ENCODE results near the gene CCDC9B.

The CCDC9B gene

DNA sequence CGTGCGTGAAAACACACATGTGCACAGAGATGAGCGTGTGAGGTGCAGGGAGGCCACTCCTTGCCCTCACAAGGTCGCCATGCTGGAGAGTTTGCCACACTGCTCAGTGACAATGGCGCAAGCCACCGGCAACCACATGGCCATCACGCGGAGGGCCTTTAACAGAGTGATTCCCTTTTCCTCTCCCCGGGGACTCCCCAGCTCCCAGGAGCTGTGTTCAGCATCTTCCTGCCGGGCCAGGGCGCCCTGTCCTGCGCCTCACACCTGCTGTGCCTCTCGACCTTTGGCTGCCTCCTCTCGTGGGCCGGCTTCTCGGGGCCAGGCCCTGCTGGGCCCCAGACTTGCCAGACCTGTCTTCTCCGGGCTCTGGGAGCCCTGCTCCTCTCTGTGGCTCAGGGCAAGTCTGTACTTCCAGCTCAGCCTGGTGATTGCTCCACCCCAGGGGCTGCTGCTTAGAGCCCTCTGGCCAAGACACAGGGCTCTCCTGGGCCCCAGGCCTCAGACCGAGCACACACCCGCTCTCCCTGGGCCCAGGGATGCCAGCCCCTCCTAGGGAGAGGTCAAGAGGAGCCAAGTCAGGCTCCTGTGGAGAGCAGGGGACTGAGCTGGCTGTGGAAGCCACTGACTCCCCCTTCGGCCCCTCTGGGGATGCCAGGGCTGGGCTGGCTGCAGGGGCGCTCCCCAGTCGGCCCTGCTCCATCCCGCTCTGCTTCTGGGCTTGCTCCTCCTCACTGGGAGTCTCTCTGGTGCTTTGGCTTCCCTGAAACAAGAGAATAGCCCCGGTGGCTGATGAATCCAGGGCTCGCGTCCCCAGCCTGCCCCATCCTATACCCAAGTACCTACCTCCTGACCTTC, 5.6 kb downstream of the CCDC9B start:
- Histone ChIP-seq H3K4me1 (ENCODE audit: control insufficient read depth, insufficient read depth, low read length, poor library complexity, severe bottlenecking) (peaks cover 53% of the 10 kb centered on the region), H3K36me3 (ENCODE audit: control insufficient read depth, insufficient read depth, low read length) (peaks cover 15% of the 10 kb centered on the region), H3K27ac (ENCODE audit: low read depth, low read length, severe bottlenecking) (no peak overlapping the region), H3K4me3 (ENCODE audit: extremely low read depth, insufficient read depth, low read length, poor library complexity, severe bottlenecking) (no peak overlapping the region), H3K9me3 (ENCODE audit: control insufficient read depth, low read length) (no peaks in the 10 kb centered on the region)
- WGBS, 2 experiments (ENCODE audit: insufficient coverage in 2 of 2) = 87 to 88% methylated on average over 13 to 24 of the region's 26 CpGs

DNA sequence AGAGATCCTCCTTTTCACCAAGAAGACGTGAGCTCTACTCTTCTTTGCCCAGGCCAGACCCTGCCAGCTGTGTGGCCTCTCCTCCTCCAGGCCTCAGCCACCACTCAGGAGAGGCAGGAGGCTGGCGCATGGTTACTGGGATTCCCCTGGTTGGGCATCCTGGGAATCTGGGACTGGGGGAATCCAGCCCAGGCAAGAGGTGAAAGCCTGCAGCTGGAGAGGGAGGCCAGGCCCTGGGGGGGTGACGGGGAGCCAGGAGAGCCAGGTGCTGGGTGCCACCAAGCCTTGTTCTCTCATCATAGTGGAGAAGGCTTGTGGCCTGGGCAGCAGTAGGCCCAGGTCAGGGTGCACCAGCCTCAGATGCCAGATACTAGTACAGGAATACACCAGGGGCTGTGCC, 6.2 kb downstream of the CCDC9B start:
- 94 to 95% methylated on average over 2 of the region's 3 CpGs for WGBS, 2 experiments (ENCODE audit: insufficient coverage in 2 of 2)
- Histone ChIP-seq H3K9me3 (ENCODE audit: control insufficient read depth, low read length) (no peaks in the 10 kb centered on the region), H3K4me3 (ENCODE audit: extremely low read depth, insufficient read depth, low read length, poor library complexity, severe bottlenecking) (no peak overlapping the region), H3K36me3 (ENCODE audit: control insufficient read depth, insufficient read depth, low read length) (peaks cover 21% of the 10 kb centered on the region), H3K4me1 (ENCODE audit: control insufficient read depth, insufficient read depth, low read length, poor library complexity, severe bottlenecking) (peaks cover 53% of the 10 kb centered on the region), H3K27ac (ENCODE audit: low read depth, low read length, severe bottlenecking) (peak overlapping the region; percentile 66)

DNA sequence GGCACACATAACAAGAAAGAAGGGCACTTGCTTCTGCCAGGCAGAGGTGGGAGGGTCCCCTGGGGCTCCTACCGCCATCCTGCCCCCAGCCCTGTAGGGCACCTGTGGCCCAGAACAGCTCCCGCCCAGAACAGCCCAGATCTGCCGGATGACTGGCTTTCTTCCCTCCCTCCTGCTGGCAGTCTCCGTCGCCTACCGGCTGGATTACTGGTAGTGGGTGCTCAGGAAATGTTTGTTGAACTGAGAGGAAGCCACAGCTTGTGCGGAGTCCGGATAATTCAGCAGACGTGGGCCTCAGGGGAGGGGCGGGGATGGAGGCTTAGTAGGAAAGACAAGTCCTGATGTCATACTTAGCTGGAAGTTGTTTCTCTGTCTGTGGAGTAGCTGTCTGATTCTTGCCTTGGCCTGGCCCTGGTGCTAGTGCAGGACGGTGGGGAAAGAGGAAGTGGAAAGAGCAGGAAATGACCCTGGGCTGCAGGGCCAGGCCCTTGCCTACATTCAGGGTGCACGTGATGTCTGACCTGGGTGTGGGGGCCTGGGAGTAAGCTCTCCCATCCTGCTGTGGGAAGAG, 6.7 kb downstream of the CCDC9B start:
- H3K4me3 ChIP-seq (ENCODE audit: extremely low read depth, insufficient read depth, low read length, poor library complexity, severe bottlenecking) = no peak overlapping the region
- 82 to 83% methylated on average over 7 to 8 of the region's 12 CpGs for WGBS, 2 experiments (ENCODE audit: insufficient coverage in 2 of 2)
- no peaks in the 10 kb centered on the region for H3K9me3 ChIP-seq (ENCODE audit: control insufficient read depth, low read length)
- peak overlapping the region; percentile 66 for H3K27ac ChIP-seq (ENCODE audit: low read depth, low read length, severe bottlenecking)
- H3K36me3 ChIP-seq (ENCODE audit: control insufficient read depth, insufficient read depth, low read length) = peaks cover 24% of the 10 kb centered on the region
- H3K4me1 ChIP-seq (ENCODE audit: control insufficient read depth, insufficient read depth, low read length, poor library complexity, severe bottlenecking) = peaks cover 51% of the 10 kb centered on the region

DNA sequence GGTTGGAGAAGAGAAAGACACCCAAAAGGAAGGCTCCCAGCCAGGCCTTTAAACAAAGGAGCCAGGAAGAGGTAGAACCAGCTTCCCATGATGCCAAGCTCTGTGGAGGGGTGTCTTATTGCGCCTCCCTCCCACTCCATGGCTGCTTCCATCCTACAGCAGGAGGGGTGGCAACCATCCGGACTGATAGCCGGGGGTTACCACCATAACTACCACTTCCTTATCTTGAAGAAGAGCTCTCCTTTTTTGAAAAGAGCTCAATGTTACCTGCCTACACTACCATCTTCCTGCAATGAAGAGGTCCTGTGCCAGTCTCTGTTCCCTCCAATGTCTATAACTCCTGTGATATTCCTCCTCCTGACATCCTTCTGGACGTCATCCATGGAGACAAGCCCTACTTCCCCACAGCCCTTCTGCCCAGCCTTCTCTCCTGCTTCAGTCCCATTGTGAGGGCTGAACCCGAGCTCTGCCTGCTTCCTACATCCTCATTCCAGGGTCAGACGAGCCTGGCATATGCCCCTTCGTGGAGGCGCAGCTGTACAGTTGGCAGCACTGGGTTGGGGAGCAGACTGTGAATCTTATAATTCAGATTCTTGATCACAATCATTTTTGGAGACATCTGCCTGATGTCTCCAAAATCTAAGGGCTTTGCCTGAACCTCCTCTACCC, 8.5 kb downstream of the CCDC9B start:
- H3K4me3 ChIP-seq (ENCODE audit: extremely low read depth, insufficient read depth, low read length, poor library complexity, severe bottlenecking) = no peak overlapping the region
- H3K4me1 ChIP-seq (ENCODE audit: control insufficient read depth, insufficient read depth, low read length, poor library complexity, severe bottlenecking) = peaks cover 57% of the 10 kb centered on the region
- no peak overlapping the region for H3K27ac ChIP-seq (ENCODE audit: low read depth, low read length, severe bottlenecking)
- WGBS, 2 experiments (ENCODE audit: insufficient coverage in 2 of 2) = 81 to 98% methylated on average over 6 to 7 of the region's 8 CpGs
- peaks cover 24% of the 10 kb centered on the region for H3K36me3 ChIP-seq (ENCODE audit: control insufficient read depth, insufficient read depth, low read length)
- no peaks in the 10 kb centered on the region for H3K9me3 ChIP-seq (ENCODE audit: control insufficient read depth, low read length)

DNA sequence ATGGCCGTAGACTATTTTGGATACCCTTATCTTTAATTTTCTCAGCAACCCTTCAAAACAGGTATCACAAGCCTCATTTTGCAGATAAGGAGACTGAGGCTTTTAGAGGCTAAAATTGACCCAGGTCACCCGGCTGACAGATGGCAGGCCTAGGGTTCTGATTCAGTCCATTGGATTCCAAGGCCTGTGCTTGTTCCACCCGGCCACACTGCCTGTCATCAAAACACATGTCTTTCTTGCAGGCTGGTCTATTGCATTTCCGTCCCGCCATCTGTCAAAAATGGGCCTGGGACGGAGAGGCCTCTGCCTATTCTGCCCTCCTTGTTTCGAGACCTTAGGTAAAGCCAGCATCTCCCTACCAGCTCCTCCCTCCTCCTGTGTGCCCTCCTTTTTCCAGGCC, 9.1 kb downstream of the CCDC9B start:
- Histone ChIP-seq H3K36me3 (ENCODE audit: control insufficient read depth, insufficient read depth, low read length) (peaks cover 24% of the 10 kb centered on the region), H3K27ac (ENCODE audit: low read depth, low read length, severe bottlenecking) (no peak overlapping the region), H3K4me3 (ENCODE audit: extremely low read depth, insufficient read depth, low read length, poor library complexity, severe bottlenecking) (no peak overlapping the region), H3K9me3 (ENCODE audit: control insufficient read depth, low read length) (no peaks in the 10 kb centered on the region), H3K4me1 (ENCODE audit: control insufficient read depth, insufficient read depth, low read length, poor library complexity, severe bottlenecking) (peaks cover 62% of the 10 kb centered on the region)
- 90 to 95% methylated on average over 2 to 7 of the region's 7 CpGs for WGBS, 2 experiments (ENCODE audit: insufficient coverage in 2 of 2)

DNA sequence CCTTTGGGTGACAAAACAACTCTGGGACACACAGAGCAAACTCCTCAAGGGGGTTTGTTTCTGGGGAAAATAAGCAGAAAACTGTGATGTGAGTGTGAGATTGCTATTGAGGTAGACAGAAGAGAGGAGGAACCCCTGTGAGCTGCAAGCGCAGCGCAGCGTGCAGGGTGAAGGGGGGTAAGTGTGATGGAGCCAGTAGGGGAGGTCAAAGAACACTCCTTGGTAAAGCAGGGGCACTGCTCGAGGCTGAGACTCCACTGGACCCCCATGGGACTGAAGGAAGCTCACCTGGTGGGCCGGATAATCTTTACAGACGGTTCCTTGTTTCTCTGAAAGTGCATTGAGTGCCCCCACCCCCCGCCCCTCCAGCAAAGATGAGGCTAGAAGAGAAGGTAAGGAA, 9.7 kb downstream of the CCDC9B start:
- Histone ChIP-seq H3K4me1 (ENCODE audit: control insufficient read depth, insufficient read depth, low read length, poor library complexity, severe bottlenecking) (peaks cover 68% of the 10 kb centered on the region), H3K9me3 (ENCODE audit: control insufficient read depth, low read length) (no peaks in the 10 kb centered on the region), H3K4me3 (ENCODE audit: extremely low read depth, insufficient read depth, low read length, poor library complexity, severe bottlenecking) (no peak overlapping the region), H3K36me3 (ENCODE audit: control insufficient read depth, insufficient read depth, low read length) (peaks cover 24% of the 10 kb centered on the region), H3K27ac (ENCODE audit: low read depth, low read length, severe bottlenecking) (no peak overlapping the region)
- 89 to 95% methylated on average over 4 to 6 of the region's 7 CpGs for WGBS, 2 experiments (ENCODE audit: insufficient coverage in 2 of 2)

DNA sequence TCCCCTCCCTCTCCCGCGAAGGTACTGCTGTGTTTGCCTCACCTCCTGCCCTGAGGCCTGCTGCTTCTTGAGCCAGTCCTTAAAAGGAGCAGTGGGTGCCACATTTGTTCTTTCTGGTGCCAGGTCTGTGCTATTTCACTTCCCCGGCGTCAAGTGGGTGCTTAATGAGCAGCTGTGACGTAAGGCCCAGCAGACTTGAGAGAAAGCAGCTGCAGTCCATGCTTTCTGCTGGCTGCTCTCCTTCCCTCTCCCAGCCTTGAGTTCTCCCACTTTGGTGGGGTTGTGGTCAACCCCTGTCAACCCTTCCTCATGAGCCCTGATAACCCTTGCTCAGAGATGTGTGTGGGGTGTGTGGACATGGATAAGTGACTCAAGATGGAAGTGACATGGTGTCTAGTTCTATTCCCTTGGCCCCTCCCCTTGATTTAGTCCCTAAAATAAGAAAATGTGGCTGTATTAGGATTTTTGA, 10.3 kb downstream of the CCDC9B start:
- no peak overlapping the region for H3K4me3 ChIP-seq (ENCODE audit: extremely low read depth, insufficient read depth, low read length, poor library complexity, severe bottlenecking)
- peaks cover 24% of the 10 kb centered on the region for H3K36me3 ChIP-seq (ENCODE audit: control insufficient read depth, insufficient read depth, low read length)
- H3K27ac ChIP-seq (ENCODE audit: low read depth, low read length, severe bottlenecking) = no peak overlapping the region
- 68 to 86% methylated on average over 5 of the region's 5 CpGs for WGBS, 2 experiments (ENCODE audit: insufficient coverage in 2 of 2)
- H3K4me1 ChIP-seq (ENCODE audit: control insufficient read depth, insufficient read depth, low read length, poor library complexity, severe bottlenecking) = peaks cover 71% of the 10 kb centered on the region
- no peaks in the 10 kb centered on the region for H3K9me3 ChIP-seq (ENCODE audit: control insufficient read depth, low read length)

DNA sequence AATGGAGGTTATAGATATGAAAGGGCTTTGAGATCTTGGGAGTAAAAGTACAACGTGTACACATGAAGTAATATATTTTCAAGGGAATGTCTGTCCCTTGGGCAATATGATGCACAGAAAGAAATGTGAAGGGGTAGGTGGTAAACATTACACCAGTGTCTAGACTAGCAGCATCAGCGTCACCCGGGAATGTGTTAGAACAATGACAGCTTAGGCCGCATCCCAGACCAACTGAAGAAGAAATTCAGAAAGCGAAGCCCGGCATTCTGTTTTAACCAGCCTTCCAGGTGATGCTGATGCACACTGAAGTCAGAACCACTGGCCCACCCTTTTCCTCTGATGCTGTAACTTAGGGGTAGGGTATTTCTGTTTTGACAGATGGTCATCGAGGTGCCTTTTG, 10.9 kb downstream of the CCDC9B start:
- no peak overlapping the region for H3K4me3 ChIP-seq (ENCODE audit: extremely low read depth, insufficient read depth, low read length, poor library complexity, severe bottlenecking)
- H3K9me3 ChIP-seq (ENCODE audit: control insufficient read depth, low read length) = no peaks in the 10 kb centered on the region
- H3K27ac ChIP-seq (ENCODE audit: low read depth, low read length, severe bottlenecking) = no peak overlapping the region
- H3K4me1 ChIP-seq (ENCODE audit: control insufficient read depth, insufficient read depth, low read length, poor library complexity, severe bottlenecking) = peaks cover 67% of the 10 kb centered on the region
- 93 to 95% methylated on average over 6 to 7 of the region's 7 CpGs for WGBS, 2 experiments (ENCODE audit: insufficient coverage in 2 of 2)
- peaks cover 24% of the 10 kb centered on the region for H3K36me3 ChIP-seq (ENCODE audit: control insufficient read depth, insufficient read depth, low read length)

DNA sequence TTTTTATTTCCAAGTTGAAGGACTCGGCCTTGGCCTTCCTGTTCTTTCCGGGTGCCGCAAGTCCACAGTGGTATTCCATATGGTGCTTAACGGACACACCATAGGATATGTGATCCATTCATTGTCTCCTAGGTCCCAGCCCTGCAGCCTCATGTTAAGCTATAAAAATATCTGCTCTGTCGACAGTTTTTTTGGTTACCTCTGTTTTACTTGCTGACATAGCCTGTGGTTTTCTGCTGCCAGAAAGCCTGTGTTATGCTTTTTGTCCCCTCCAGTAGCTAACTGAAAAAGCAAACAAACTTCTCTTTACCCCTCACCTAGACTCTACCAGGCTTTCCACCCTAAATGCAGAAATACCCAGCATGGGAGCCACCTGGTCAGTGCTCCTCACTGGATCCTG, 12.0 kb downstream of the CCDC9B start:
- H3K9me3 ChIP-seq (ENCODE audit: control insufficient read depth, low read length) = no peaks in the 10 kb centered on the region
- WGBS, 2 experiments (ENCODE audit: insufficient coverage in 2 of 2) = 89 to 91% methylated on average over 5 of the region's 5 CpGs
- H3K36me3 ChIP-seq (ENCODE audit: control insufficient read depth, insufficient read depth, low read length) = peaks cover 24% of the 10 kb centered on the region
- H3K4me3 ChIP-seq (ENCODE audit: extremely low read depth, insufficient read depth, low read length, poor library complexity, severe bottlenecking) = no peak overlapping the region
- H3K27ac ChIP-seq (ENCODE audit: low read depth, low read length, severe bottlenecking) = peak overlapping the region; percentile 47
- H3K4me1 ChIP-seq (ENCODE audit: control insufficient read depth, insufficient read depth, low read length, poor library complexity, severe bottlenecking) = peaks cover 56% of the 10 kb centered on the region

DNA sequence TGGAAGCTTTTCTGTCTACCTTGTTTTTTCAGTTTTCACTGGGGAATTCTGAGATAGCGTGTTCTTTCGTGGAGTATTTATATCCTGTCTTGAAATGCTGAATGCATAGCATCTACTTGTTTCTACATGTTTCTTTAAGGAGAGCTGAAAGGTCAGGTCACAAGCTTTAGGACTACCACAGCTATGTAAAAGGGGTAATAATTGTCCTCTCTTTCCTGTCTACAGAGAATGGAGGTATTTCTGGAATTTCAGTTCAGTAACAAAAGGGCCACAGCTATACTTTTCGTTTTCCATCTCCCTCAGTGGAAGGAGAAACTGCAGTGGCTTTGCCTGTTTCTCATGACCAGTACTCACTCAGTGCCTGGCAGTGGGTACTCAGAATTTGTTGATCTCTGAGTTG, 12.6 kb downstream of the CCDC9B start:
- Histone ChIP-seq H3K27ac (ENCODE audit: low read depth, low read length, severe bottlenecking) (peak overlapping the region; percentile 11), H3K9me3 (ENCODE audit: control insufficient read depth, low read length) (no peaks in the 10 kb centered on the region), H3K4me3 (ENCODE audit: extremely low read depth, insufficient read depth, low read length, poor library complexity, severe bottlenecking) (no peak overlapping the region), H3K36me3 (ENCODE audit: control insufficient read depth, insufficient read depth, low read length) (peaks cover 24% of the 10 kb centered on the region), H3K4me1 (ENCODE audit: control insufficient read depth, insufficient read depth, low read length, poor library complexity, severe bottlenecking) (peaks cover 50% of the 10 kb centered on the region)
- WGBS, 2 experiments (ENCODE audit: insufficient coverage in 2 of 2) = 42 to 69% methylated on average over 2 to 3 of the region's 3 CpGs
